Karpas-422 (cell line): Measurements from ENCODE around the gene ZBTB24. TPM values are rescaled to one million over a fixed set of nuclear protein-coding genes. Genes with fewer than 3 reads are reported as not detected.

ENCODE experiments used
- DNase-seq: peaks from one replicate; pipeline ENCODE4 v3.0.0-alpha.2; 2015
- H2AFZ ChIP-seq: fragments of 200-600 bp; sonication (generic); 2 replicates; pipeline ENCODE4 v1.6.1; 2014; ENCODE audit warnings: antibody characterized with exemption, low read length, mixed read lengths
- H3K27ac ChIP-seq: fragments of 200-600 bp; sonication (generic); 2 replicates; pipeline ENCODE4 v1.5.1; 2014; ENCODE audit warnings: mild to moderate bottlenecking, low read length, moderate library complexity
- H3K27me3 ChIP-seq: fragments of 200-600 bp; sonication (generic); 2 replicates; pipeline ENCODE4 v1.6.1; 2014; ENCODE audit warnings: low read length, mixed read lengths
- H3K36me3 ChIP-seq: fragments of 200-600 bp; sonication (generic); 2 replicates; pipeline ENCODE4 v1.6.1; 2014; ENCODE audit warnings: low read length, mixed read lengths; ENCODE audit not compliant: insufficient read depth
- H3K4me1 ChIP-seq: fragments of 200-600 bp; sonication (generic); 2 replicates; pipeline ENCODE4 v1.6.1; 2014; ENCODE audit warnings: mild to moderate bottlenecking, low read length, mixed read lengths
- H3K4me2 ChIP-seq: fragments of 200-600 bp; sonication (generic); 2 replicates; pipeline ENCODE4 v1.6.1; 2014; ENCODE audit warnings: low read length, low read depth, mild to moderate bottlenecking; ENCODE audit not compliant: poor library complexity, severe bottlenecking
- H3K4me3 ChIP-seq: fragments of 200-600 bp; sonication (generic); 2 replicates; pipeline ENCODE4 v1.5.1; 2014; ENCODE audit warnings: mild to moderate bottlenecking, antibody characterized with exemption, low read length, mixed read lengths
- H3K79me2 ChIP-seq: fragments of 200-600 bp; sonication (generic); 2 replicates; pipeline ENCODE4 v1.6.1; 2014; ENCODE audit warnings: mild to moderate bottlenecking, low read length, mixed read lengths
- H3K9ac ChIP-seq: fragments of 200-600 bp; sonication (generic); 2 replicates; pipeline ENCODE4 v1.6.0; 2014; ENCODE audit warnings: low read length
- H3K9me2 ChIP-seq: fragments of 200-600 bp; sonication (generic), shearing (Covaris generic); replicated peaks from 2 replicates; pipeline ENCODE4 v1.6.0; 2014; ENCODE audit warnings: mild to moderate bottlenecking, low read length, moderate library complexity; ENCODE audit not compliant: insufficient read depth
- H3K9me3 ChIP-seq: fragments of 300-700, 200-600 bp; sonication (generic); 2 replicates; pipeline ENCODE4 v1.6.1; 2014; ENCODE audit warnings: low read length, mixed read lengths
- H4K20me1 ChIP-seq: fragments of 200-600 bp; sonication (generic); 2 replicates; pipeline ENCODE4 v1.6.1; 2014; ENCODE audit warnings: mild to moderate bottlenecking, antibody characterized with exemption, low read length, low read depth; ENCODE audit not compliant: insufficient read depth
- total RNA-seq: library from RNA; depleted of rRNA; stranded (reverse); fragments of >200 nt; shearing (Covaris generic); gene quantifications from 2 replicates; pipeline ENCODE4 v1.2.3, GENCODE V29; 2014; ENCODE audit warnings: low replicate concordance

ZBTB24 gene
- total RNA-seq, 1 experiment from 2014 or later: 18.5 TPM

DNA sequence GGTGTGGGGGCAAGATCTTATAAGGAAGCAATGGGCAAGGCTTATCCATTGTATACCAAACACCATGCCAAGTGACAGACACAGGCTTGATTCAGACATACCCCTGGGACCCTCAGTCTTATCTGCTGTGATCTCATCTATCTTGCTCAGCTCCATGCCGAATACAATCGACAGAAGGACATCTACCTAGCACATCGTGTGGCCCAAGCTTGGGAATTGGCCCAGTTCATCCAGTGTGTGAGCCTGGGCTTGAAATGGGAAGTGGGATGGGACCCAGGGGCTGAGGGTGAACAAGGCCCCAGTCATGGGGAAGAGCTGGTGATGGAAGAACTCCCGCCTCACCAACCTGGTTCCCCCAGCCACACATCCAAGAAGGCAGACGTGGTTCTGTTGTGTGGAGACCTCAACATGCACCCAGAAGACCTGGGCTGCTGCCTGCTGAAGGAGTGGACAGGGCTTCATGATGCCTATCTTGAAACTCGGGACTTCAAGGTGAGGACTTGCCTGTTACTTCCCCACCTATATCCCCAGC lies 40.6 kb downstream of the ZBTB24 start:
- peak overlapping the region; percentile 88 for H3K4me2 ChIP-seq
- no peak overlapping the region for H3K27ac ChIP-seq
- H3K36me3 ChIP-seq: no peaks in the 10 kb centered on the region

DNA sequence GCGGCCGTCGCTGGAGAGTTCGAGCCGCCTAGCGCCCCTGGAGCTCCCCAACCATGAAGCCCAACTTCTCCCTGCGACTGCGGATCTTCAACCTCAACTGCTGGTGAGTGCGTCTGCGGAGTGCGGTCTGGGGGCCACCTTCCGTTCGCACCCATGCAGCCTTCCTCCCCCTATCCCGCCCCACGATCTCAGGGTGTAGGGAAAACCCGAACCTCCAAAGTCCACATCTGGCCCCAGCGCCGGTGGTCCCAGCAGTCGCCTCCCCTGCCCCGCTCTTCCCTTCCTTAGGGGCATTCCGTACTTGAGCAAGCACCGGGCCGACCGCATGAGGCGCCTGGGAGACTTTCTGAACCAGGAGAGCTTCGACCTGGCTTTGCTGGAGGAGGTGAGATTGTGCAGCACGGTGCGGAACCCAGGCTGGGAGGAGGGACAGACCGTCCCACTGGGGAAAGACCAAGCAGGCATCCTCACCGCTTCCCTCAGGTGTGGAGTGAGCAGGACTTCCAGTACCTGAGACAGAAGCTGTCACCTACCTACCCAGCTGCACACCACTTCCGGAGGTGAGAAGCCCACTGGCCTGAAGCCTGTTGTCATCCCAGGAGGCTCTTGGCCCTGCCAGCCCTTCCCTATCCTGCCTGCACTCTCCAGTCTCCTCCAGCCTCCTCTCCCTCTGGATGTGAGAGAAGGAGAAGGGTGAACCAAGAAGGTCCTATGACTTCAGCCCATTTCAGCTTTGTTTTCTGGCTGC lies 41.8 kb downstream of the ZBTB24 start:
- peak overlapping the region; percentile 87 for H2AFZ ChIP-seq
- DNase-seq: peak; percentile 70
- H3K4me3 ChIP-seq: peak overlapping the region; percentile 89
- H3K27ac ChIP-seq: no peak overlapping the region
- no peaks in the 10 kb centered on the region for H3K9me2 ChIP-seq
- no peaks in the 10 kb centered on the region for H4K20me1 ChIP-seq
- H3K9me3 ChIP-seq: no peaks in the 10 kb centered on the region
- H3K9ac ChIP-seq: peak overlapping the region; percentile 86
- no peaks in the 10 kb centered on the region for H3K27me3 ChIP-seq
- H3K4me1 ChIP-seq: peaks cover 21% of the 10 kb centered on the region
- no peaks in the 10 kb centered on the region for H3K36me3 ChIP-seq
- H3K79me2 ChIP-seq: peaks cover 4% of the 10 kb centered on the region; the same call in 1 of the 2 replicates
- H3K4me2 ChIP-seq: peak overlapping the region; percentile 88

More for the DNA sequence above, 40.6 kb downstream of the ZBTB24 start:
- H3K9me2 ChIP-seq: no peaks in the 10 kb centered on the region
- no peaks in the 10 kb centered on the region for H3K27me3 ChIP-seq
- no peak overlapping the region for H2AFZ ChIP-seq
- no peaks in the 10 kb centered on the region for H4K20me1 ChIP-seq
- H3K79me2 ChIP-seq: peaks cover 4% of the 10 kb centered on the region; the same call in 1 of the 2 replicates
- H3K9me3 ChIP-seq: no peaks in the 10 kb centered on the region
- 0 out of 2 replicates have a peak overlapping the region, but pooled peaks have one; percentile 86 for H3K9ac ChIP-seq
- peak overlapping the region; percentile 89; the same call in 1 of the 2 replicates for H3K4me3 ChIP-seq
- peaks cover 21% of the 10 kb centered on the region for H3K4me1 ChIP-seq
- DNase-seq: no peak

- no peaks in the 10 kb centered on the region for H3K9me3 ChIP-seq
- peaks cover 4% of the 10 kb centered on the region; the same call in 1 of the 2 replicates for H3K79me2 ChIP-seq
- no peaks in the 10 kb centered on the region for H4K20me1 ChIP-seq
- peaks cover 21% of the 10 kb centered on the region for H3K4me1 ChIP-seq
- H3K4me3 ChIP-seq: peak within 1 kb of the TSS; percentile 89
- H3K27me3 ChIP-seq: no peaks in the 10 kb centered on the region
- peak; percentile 94 for DNase-seq
- peak within 1 kb of the TSS; percentile 88 for H3K4me2 ChIP-seq
- H3K9ac ChIP-seq: peak within 1 kb of the TSS; percentile 86
- no peaks in the 10 kb centered on the region for H3K9me2 ChIP-seq
- no peaks in the 10 kb centered on the region for H3K36me3 ChIP-seq
- H3K27ac ChIP-seq: no peak within 1 kb of the TSS
- peak within 1 kb of the TSS; percentile 88 for H2AFZ ChIP-seq
Measured at GRCh38 chr6:109440331-109441068, 42.5 kb downstream of the ZBTB24 start, which contains the start of the genes PPIL6 and SMPD2. Gene PPIL6 (minus strand): TSS chr6:109440628. CDS start chr6:109440590, 38 bp downstream. Gene SMPD2 (plus strand): TSS chr6:109440724. CDS start chr6:109441122, 398 bp downstream.

DNA sequence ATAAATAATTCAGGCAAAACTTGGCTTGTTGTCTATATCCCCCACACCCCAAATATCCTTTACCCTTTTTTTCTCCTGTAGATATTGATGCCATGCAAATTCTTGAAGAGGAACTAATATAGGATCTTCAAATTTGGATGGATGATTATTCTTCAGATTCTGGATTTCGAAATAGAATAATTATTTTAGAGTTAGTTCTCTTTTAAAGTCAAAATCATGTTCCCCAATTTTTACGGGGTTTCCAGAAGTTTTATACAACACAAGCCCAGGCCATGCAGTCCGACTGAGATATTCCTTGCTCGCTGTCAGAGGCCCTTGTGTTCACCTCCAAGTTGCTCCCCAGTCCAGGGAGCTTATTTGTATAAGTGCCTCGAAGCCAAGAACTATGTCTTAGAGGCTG lies 47.0 kb downstream of the ZBTB24 start:
- H2AFZ ChIP-seq: no peak overlapping the region
- no peak overlapping the region for H3K4me2 ChIP-seq
- no peaks in the 10 kb centered on the region for H3K9me2 ChIP-seq
- H3K4me1 ChIP-seq: peaks cover 8% of the 10 kb centered on the region
- no peaks in the 10 kb centered on the region for H3K36me3 ChIP-seq
- no peaks in the 10 kb centered on the region for H4K20me1 ChIP-seq
- no peak overlapping the region for H3K9ac ChIP-seq
- H3K4me3 ChIP-seq: no peak overlapping the region
- no peaks in the 10 kb centered on the region; the same call in 1 of the 2 replicates for H3K79me2 ChIP-seq
- H3K27ac ChIP-seq: no peak overlapping the region
- H3K9me3 ChIP-seq: no peaks in the 10 kb centered on the region
- H3K27me3 ChIP-seq: no peaks in the 10 kb centered on the region
- no peak for DNase-seq

DNA sequence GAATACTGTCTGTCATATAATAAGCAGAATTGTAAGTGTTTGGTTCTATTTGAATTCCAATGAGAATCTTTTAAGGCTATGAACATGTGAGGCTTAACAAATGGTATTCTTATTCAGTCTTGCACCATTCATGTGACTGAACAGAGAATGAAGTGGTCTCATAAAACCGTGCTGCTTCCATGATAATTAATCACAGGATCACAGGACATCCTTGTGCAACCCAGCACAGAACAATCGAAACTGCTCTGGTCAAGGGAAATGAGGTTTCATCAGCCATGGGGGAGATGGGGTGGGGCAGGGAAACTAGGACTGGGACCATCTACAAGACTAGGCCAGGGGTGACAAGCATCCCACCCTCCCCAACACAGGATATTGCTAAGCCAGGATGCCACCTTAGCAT lies 48.6 kb downstream of the ZBTB24 start:
- no peaks in the 10 kb centered on the region for H3K4me1 ChIP-seq
- no peaks in the 10 kb centered on the region for H3K36me3 ChIP-seq
- no peak overlapping the region for H3K4me3 ChIP-seq
- no peaks in the 10 kb centered on the region for H3K27me3 ChIP-seq
- DNase-seq: no peak
- H3K9me3 ChIP-seq: no peaks in the 10 kb centered on the region
- H4K20me1 ChIP-seq: no peaks in the 10 kb centered on the region
- no peak overlapping the region for H3K9ac ChIP-seq
- no peak overlapping the region for H3K4me2 ChIP-seq
- no peak overlapping the region for H2AFZ ChIP-seq
- H3K27ac ChIP-seq: no peak overlapping the region
- no peaks in the 10 kb centered on the region for H3K9me2 ChIP-seq
- H3K79me2 ChIP-seq: no peaks in the 10 kb centered on the region

DNA sequence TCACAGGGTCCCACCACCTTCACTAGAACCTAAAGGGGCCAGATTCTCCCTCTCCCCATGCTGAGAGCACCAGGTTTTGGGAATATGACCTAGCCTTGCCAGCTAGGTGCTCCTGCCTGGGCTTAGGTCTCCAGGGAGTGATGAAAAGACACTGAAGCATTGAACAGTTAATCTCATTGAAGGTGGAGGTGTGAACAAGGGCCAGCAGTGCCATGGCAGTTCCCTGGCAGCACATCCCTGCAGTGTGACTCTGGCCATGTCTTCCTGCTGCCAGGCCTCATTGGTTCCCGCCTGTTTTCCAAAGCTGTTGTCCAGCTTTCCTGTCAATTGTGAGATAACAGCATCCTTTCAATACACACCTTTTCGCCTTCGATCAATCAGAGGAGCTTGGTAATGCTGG lies 53.5 kb downstream of the ZBTB24 start:
- Histone ChIP-seq H3K4me3 (no peak overlapping the region), H3K4me2 (no peak overlapping the region), H3K9me3 (no peaks in the 10 kb centered on the region), H3K9ac (no peak overlapping the region), H3K9me2 (no peaks in the 10 kb centered on the region), H2AFZ (no peak overlapping the region), H3K79me2 (no peaks in the 10 kb centered on the region), H4K20me1 (no peaks in the 10 kb centered on the region), H3K36me3 (no peaks in the 10 kb centered on the region), H3K4me1 (no peaks in the 10 kb centered on the region), H3K27me3 (no peaks in the 10 kb centered on the region), H3K27ac (no peak overlapping the region)
- DNase-seq: no peak

DNA sequence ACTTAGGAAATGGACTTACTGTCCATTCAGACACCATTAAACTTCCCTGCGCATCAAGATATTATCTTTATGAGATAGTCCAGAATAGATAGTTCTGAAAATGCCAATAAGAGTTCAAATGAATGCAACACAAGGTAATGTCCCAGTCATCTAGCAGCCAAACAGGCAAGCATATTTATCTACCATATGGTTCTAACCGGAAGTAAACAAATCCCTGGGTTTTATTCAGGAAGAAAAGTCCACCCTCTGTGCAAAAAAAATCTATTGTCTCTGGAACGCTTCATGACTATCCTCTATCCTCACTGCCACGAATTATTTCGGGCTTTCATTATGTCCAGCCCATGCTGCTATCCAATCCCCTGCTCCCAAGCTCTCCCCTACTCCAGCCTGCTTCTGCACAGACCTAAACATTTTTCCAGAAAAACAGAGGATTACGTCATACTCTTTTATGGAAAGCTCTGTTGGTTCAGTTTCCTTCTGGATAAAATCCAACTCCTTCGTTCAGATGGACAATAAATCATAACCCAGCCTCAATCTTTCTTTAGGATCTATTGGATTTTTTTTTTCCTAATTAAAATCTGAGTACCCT lies 54.0 kb downstream of the ZBTB24 start:
- no peak overlapping the region for H2AFZ ChIP-seq
- H3K36me3 ChIP-seq: no peaks in the 10 kb centered on the region
- no peaks in the 10 kb centered on the region for H3K9me3 ChIP-seq
- no peak overlapping the region for H3K4me3 ChIP-seq
- no peaks in the 10 kb centered on the region for H3K79me2 ChIP-seq
- H3K9ac ChIP-seq: no peak overlapping the region
- no peaks in the 10 kb centered on the region for H3K27me3 ChIP-seq
- no peaks in the 10 kb centered on the region for H4K20me1 ChIP-seq
- H3K4me2 ChIP-seq: no peak overlapping the region
- no peak overlapping the region for H3K27ac ChIP-seq
- H3K9me2 ChIP-seq: no peaks in the 10 kb centered on the region
- no peaks in the 10 kb centered on the region for H3K4me1 ChIP-seq
- no peak for DNase-seq

DNA sequence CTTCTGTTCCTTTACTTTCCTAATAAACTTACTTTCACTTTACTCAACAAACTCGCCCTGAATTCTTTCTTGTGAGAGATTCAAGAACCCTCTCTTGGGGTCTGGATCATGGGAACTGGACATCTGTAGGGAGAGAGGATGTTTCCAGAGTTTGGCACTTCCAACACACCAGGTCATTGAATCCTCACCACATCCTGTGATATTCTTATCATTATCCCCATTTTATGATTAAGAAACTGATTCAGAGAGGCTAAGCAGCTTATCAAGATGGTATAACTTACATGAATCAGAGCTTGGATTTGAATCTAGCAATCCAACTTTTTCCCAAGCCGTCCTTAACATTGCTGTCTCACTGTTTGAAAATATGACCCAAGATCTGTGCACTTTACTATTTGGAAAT lies 58.1 kb downstream of the ZBTB24 start:
- no peak overlapping the region for H2AFZ ChIP-seq
- H3K9me3 ChIP-seq: no peaks in the 10 kb centered on the region
- no peak overlapping the region for H3K4me2 ChIP-seq
- no peaks in the 10 kb centered on the region for H3K36me3 ChIP-seq
- H3K27ac ChIP-seq: no peak overlapping the region
- H3K27me3 ChIP-seq: no peaks in the 10 kb centered on the region
- no peak overlapping the region for H3K9ac ChIP-seq
- H3K4me3 ChIP-seq: no peak overlapping the region
- H3K4me1 ChIP-seq: no peaks in the 10 kb centered on the region
- H4K20me1 ChIP-seq: no peaks in the 10 kb centered on the region
- no peaks in the 10 kb centered on the region for H3K79me2 ChIP-seq
- H3K9me2 ChIP-seq: no peaks in the 10 kb centered on the region
- DNase-seq: no peak
